Measurements from ENCODE around the gene FSIP1.

FSIP1 gene

DNA sequence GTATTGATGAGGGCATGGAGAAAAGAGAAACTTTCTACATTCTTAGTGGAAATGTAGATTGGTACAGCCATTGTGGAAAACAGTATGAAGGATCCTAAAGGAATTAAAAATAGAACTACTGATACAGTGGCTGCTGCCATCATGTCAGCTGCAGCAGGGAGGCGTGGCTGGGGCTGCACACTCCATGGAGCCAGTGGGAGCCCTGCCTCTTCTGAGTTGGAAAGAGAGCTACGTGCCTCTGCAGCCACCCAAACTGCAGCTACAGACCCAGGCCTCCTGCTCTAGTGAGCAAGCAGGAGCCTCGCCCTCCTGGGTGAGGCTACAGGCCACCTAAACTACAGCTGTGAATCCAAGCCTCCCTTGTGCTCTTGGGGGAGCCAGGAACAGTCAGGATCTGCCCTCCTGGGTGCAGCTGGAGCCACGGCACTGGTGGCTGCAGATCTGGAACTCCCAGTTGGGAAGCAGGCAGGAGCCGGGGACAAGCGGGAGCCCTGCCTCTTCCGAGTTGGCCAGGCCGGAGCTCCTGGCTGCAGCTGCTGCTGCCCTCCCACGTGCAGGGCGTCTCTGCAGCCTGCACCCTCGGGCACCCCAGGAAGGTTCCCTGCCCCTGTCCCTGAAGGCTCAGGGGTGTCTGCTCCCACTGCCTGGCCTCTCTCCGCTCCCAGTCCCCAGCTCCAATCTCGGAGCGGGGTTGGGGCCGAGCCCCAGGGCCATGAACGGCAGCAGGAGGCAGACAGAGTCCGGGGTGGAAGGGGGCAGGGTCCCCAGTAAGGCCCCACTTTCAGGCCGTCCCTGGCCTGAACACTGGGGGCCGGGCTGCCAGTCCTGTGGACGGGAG, 137.3 kb downstream of the FSIP1 start:
- no peak for DNase-seq (ENCODE audit: low read depth)

DNA sequence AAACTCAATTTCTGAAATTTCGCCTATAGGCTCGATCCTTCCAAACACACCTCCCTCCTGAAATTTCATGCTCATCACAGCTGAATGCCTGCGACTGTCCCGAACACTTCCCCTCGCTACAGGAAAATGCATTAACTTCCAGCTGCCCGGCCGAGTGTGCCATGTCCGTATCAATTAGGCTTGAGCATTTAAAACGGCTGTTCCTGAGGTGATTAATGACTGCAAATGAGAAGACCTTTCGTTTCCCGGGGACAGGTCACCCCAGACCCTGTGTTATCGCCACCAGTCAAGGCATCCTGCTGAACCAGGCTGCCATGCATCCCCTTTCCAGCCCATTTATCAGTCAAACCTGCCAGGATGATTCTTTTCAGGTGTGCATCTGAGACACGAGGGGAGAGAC, 138.5 kb downstream of the FSIP1 start:
- no peak for DNase-seq (ENCODE audit: low read depth)

DNA sequence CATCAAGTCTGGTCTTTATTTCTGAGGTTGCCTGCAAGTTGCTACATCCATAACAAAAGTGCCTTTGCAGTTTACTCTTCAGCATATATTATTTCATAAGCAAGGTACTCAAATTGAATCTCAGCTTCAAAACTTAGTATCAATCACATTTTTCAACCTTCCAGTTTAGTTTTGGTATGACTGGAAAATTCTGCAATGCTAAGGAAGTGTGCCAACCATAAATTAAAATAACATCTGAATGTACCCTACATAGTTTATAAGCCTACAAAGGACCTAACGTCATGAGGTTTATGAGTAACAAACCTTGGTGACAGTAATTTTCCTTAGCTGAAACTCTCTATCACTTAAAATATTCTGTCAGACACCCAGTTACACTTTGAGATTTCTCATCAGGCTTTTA, 138.9 kb downstream of the FSIP1 start:
- DNase-seq (ENCODE audit: low read depth): no peak

DNA sequence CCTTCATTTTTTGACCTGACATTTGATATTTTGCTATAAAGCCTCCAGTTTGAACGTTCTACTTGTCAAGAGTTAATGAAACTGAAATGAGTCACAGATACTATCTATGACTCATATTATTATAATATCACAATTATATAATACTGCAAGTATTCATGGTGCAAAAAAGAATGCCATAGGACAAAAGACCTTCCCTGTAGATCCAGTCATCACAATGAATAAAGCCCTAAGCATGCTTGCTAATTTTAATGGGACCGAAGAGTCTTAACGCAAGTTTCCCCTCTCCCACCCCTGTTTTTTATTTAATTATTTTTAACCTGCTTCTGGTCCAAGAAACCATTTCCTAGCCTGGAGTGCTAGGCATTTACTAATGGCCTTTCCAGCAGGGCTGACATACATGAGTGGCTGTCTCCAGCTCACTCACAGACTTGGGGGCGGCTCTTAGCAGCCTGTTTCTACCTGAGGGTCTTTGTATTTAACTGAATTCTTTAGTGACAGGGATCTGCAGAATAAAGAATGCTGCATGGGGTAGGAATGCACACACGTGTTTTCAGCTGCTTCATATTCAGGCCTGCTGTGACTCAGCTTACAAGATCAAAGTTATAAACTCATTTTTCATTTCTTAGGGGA, 140.5 kb downstream of the FSIP1 start:
- DNase-seq (ENCODE audit: low read depth): no peak

DNA sequence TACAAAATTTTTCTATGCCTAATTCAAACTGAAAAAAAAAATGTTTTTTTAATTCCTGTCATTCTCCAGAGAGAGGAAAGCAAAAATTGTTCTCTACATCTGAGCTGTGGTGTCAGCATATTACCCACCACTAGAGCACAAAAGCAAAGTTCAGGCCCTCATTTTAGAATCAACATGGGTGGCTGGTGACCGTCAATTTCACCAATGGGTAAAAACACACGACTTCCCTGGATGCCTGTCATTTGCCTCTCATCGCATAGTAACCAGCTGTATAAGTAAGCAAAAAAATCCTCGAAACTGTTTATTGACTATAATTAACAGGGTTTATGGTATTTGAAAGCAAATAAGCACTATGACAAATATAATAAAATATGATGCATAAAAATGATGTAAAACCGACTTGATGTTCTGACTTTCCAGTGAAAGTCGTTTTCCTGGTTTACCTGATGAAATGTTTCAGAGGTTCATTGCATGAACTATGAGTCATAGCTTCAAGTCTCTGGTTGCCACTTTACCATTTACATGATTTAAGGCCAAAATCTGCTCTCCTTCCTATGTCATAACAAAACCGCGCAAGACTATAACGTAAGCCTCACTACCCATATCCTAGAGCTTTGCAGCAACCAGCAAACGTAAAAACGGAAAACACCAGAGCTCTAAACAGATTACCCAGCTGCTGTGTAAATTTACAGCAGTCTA, 141.3 kb downstream of the FSIP1 start:
- DNase-seq (ENCODE audit: low read depth): no peak

DNA sequence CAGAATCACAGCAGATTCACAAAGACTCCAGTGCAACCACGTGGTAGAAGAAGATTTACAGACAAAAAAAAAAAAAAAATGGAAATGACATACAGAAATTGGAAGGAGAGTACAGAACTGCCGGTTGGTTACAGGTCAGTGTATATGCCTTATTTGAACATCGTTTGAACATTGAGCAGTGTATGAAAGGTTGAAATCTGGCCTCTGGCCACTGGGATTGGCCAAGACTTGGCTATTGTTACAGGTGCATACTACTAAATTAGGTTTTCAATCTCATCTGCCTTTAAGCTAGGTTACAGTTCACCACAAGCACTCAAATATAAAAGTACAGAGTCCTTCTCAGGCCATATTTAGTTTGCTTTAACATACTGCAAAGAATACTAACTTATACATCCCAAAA, 142.0 kb downstream of the FSIP1 start:
- no peak for DNase-seq (ENCODE audit: low read depth)

DNA sequence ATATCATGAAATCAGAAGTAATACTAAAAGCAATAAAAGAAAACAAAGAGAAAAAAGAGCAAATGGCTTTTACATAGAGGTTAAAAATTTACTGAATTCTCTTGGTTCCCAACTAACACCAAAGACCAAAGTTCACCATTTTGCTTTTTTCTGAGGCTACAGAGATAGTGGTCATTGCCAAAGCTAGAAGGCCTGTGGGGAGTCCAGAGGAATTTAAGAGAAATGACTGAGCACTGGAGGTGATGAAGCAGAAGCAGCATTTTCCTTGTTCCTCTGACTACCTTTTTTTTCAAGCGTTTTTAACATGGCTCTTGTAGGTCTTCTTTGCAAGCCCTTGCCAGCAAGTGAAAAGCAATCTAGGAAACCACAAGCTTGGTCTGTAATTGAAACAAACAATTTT, 143.6 kb downstream of the FSIP1 start:
- no peak for DNase-seq (ENCODE audit: low read depth)

DNA sequence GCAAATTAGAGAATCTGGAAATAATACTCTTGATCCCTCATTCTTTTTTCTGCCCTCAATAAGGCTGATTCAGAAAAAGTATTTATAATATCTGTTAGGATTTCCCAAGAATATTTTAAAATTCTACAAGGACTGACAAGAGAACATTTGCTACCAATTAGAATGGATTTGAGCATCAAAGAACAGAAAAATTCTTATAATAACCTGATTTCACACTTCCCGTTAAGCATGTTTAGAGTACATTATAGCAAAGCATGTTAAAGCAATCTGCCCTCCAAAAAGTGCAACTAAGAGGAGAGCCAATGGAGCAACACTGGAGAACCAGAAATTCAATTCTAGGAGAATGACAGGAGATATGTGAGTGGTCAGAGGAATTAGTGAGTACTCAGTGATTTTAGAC, 144.6 kb downstream of the FSIP1 start:
- DNase-seq (ENCODE audit: low read depth): no peak

DNA sequence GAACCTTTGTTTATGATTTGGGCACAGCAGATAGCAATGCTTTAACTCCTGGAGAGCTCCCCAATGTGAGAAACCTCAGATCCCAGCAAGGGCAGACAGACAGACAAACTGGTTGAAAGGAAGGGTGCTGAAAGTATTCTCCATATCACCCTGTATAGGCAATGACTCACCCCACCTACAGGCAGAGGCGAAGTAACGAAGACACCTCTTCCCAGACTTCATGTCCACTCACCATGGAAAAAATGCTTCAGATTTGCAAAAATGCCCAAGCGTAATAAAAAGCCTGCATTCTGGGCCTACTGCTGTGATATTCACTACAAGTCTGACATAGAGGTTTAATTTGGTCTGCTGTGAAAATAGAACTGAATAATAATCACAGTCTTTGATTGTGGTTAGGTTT, 151.3 kb downstream of the FSIP1 start:
- DNase-seq (ENCODE audit: low read depth): no peak

DNA sequence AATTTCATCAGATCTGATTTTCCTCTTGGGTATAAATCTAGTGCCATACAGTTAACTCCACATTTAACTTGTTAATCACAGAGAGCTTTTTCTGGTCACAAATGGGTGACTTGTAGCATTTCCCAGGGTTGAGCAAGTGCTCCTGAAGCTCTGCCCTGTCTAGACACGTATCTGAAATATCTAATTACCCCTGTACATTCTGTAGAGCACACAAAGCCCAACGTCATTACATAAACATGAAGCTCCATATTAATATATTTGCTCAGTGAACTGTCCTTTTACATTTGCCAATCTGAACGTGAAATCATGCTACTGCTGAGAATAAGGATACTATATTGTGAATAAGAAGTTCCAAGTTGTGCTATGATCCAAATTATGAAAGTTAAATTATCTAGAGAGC, 152.7 kb downstream of the FSIP1 start:
- DNase-seq (ENCODE audit: low read depth): no peak

DNA sequence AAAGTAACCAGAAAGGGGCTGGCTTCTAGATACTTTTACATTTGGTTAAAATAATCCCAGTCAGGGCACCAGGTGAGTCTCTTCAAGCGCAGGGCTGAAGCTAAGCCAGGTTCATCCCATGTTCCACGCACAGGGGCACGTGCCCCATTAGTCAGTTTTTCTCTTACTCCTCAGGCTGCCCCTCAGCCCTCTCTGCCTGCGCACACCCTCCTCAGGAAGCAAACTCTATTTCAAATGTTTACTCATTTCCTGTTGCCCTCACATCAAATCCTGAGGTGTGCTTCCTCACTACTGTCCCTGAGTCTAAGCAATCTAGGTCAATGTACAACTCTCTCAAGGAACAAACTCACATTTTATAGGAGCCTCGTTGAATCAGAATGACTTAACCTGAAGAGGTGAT, 153.3 kb downstream of the FSIP1 start:
- no peak for DNase-seq (ENCODE audit: low read depth)

DNA sequence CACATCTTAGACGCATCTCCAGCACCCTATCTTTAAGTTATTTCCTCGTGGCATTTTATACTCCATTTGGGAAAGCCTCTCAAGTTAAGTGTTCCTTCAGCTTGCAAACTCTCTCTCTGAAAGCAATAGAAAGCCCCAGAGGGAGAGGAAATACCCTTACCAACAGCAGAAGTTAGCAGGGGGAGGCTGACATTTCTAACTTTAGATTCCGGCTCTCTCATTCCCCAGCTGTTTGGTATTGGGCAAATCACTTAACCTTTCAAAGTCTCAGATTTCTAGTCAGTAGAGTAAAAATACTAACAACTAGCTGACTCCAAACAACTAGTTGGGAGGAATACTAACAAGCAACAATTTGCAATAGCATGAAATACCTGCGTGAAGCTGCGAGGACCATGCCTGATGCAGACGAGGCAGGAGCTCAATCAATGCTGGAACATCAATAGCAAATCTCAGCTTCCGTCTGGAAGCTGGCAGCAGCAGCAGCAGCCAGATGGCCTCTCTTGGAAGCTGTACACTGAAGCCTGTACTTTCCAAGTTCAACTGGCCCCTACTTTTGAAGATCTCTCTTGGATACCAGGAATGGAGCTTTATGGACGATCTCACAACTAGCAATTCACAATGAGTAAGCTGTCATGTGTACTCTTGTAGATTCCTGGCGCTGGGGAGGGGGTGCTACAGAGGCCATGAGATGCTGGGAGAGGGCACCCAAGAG, 153.9 kb downstream of the FSIP1 start:
- no peak for DNase-seq (ENCODE audit: low read depth)

DNA sequence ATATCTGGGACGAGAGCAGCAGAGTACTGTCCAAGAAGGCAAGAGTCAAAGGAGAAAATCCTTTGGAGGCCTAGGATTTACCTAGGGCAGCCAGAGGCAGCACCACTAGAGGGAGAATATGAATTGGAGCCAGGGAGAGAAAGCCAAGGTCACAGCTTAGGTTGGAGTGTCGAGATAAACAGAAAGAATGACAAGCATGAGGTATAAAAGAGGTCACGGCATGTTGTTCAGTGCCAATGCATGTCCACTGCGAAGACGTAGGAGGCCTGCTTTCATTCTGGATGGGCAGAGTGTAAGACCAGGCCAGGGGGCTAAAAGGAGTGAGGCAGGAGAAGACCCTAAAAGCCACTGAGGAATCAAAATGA, 154.5 kb downstream of the FSIP1 start:
- DNase-seq (ENCODE audit: low read depth): no peak

DNA sequence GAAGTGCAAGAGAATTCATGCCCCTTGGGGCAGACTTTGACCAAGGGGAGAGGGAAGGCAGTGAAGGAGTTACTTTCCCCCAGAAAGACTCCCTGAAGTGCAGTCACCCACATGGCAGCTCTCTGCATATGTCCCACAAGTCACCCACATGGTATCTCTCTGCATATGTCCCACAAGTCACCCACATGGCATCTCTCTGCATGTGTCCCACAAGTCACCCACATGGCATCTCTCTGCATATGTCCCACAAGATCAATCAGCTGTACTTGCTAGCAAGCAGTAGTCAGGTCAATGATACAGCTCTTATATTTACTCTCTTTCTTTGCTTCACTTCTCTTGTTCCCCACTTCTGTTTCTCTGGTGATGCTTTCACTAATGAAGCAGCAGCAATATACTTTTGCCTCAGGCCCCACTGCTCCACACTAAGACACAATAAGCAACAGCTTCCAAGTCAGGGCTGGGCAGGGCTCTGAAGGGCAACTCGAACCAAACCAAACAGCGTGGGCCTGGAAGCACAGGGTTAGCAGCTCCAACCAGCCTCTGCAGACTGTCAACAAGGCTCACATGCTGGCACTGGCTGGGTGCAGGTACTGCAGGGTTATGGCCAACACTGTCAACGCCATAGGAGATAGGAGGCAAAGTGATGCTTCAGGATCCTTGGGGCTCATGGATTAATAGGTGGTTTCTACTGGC, 155.0 kb downstream of the FSIP1 start:
- DNase-seq (ENCODE audit: low read depth): no peak

DNA sequence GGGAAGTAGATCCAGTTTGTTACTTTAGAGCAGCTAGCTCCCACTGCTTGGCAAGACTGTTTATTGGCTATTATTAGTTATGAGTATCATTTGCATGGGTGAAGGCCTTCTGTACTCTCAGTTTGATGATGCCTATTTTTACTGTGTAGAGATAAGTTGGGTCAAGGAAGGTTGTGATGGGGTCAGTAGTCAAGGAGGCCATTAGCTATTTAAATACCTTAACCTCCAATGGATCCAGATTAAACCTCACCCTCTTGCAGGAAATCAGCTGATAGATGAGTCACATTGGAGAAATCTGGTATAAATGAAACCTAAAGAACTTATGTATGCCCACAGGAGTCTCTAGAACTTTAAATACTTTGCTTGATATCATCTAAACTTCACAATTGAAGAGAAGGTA, 156.8 kb downstream of the FSIP1 start:
- DNase-seq (ENCODE audit: low read depth): no peak

DNA sequence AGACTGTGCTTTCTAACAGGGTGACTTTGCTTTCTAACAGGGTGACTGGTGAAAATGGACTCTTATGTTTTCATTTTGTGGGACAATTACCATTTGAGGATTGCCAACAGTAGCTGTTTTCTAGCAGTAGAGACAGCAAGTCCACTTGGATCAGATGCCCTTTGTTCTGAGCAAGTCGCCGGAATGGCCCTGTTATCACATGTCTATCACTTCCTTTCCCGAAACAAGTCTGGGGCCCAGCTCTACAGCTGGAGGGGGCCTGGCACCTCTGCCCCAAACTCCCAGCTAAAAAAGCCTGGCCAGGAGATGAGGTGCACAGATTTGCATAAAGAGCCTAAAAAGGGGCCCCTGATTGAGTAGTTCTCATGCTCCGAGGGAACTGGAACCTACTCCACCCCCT, 157.2 kb downstream of the FSIP1 start:
- DNase-seq (ENCODE audit: low read depth): no peak

DNA sequence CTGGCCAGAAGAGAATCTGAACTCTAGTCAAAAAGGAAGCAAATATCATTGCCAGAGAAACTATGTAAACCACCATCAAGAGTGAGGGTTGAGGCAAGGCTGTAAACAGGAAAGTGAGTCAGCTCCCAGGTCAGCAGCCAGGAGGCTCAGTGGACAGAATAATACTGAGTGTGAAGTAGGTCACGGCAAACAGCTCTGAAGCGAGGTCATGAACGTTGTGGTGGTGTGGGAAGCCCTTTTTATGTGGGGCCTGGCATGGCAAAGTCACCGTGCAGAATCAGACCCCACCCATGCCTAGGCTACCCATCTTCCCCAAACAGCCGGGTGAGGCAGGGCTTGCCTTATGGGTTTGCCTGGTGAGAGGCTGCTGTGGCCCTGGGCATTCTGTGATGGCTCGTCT, 157.8 kb downstream of the FSIP1 start:
- DNase-seq (ENCODE audit: low read depth): peak; percentile 86

DNA sequence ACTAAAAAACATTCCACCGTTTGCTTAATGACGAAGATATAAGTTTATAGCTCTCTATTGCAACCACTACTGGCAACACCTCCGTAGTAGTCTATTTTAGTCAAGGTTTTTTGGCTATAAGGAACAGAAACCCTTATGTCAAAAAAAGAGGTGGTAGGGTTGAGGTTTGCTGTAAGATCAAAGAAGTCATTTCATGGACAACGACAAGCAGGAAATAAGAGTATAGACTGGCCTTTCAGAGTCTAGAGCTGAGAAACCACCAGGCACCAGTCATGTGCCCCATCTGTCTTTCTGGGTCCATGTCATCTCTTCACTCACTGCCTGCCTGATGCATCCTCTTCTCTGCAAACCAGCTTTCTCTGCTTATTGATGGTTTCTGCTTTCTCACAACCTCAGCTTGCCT, 159.1 kb downstream of the FSIP1 start:
- DNase-seq (ENCODE audit: low read depth): no peak

DNA sequence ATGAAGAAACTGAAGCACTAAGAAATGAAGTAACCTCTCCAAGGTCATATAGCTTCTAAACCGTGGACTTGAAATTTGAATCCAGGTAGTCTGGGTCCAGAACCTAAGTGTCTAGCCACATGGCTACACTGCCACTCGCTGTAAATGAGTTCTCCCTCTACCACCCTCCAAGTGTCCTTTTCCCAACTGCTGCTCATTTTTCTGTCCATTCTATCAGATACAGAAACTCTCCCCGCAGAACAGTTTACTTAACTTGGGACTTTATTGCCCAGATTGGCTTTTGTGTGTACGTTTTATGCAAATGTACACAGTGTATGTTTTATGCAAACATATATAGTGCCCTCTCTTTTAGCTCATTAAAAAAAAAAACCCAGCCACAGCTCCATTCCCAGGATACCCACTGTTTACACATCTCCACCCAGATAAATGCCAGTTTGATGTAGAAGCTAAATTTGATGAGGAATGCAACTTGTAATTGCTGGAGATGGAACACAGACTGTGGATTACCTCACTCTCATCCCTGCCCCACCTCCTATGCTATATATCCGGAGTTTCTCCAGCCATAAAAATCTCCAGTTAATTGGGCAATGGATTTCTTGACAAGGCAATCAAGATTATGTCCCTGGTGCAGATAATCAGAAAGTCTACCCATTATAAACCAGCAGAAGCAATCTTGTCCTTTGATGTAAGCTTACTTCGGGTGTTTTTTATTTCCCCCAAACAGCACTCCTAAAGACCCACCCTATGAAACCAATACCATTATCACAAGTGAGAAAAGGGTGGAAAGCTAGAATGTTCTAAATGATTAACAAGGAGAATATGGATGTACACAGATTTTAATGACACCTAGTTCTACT, 159.8 kb downstream of the FSIP1 start:
- DNase-seq (ENCODE audit: low read depth): no peak

DNA sequence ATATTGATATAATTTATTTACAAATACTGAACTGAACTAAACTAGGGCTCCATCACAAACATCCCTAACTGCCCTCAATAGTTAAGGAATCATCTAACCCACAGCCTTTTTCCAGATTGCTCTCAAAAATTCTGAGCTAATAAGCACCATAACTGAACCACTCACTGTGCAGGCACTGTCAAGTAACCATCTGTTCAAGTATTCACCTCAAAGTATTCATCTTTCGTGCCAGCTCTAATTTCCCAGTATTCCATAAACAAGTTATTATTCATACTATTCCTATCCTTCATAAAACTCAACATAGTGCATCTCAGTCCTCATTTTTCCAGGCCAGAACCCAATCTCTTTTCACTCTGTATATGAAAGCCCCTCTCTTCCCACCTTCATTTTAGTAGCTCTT, 160.7 kb downstream of the FSIP1 start:
- DNase-seq (ENCODE audit: low read depth): no peak

DNA sequence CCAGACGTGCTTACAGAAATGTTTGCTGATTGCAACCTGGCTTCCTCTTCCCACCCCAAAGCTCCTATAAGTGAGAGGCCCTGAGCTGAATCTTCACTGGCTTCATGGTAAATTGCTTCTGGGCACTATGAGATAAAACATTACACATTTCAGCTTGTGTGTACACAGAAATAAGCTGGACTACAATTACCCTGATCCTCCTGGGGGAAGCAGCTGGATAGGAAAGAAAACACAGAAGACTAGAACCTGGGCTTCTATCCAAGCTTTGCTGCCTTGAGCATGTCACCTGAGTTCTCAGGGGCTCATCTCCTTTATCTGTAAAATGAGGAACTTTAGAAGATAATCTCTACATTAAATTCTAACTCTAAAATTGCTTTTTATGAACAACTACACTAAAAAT, 161.4 kb downstream of the FSIP1 start:
- no peak for DNase-seq (ENCODE audit: low read depth)

Measured in stromal cell of bone marrow (primary cell).